Gastroesophageal sphincter (tissue), 3 donors: Measurements from ENCODE around the gene HADH.

Experiments
- CTCF ChIP-seq, 4 experiments: fragments of 200-600 bp in 2 of 4; fragments of 450-650 bp in 2 of 4; sonication (generic) in 1 of 4; IDR thresholded peaks; one replicate each; pipeline ENCODE4 v1.5.1; 2017 to 2019; ENCODE audit warnings: antibody characterized with exemption in 4 of 4, mild to moderate bottlenecking in 2 of 4, moderate library complexity in 2 of 4
- POLR2A ChIP-seq, 2 donors: fragments of 450-650 bp; IDR thresholded peaks; one replicate each; pipeline ENCODE4 v1.6.1; 2017; ENCODE audit warnings: antibody characterized with exemption in 2 of 2, mild to moderate bottlenecking in 2 of 2, moderate library complexity in 1 of 2
- POLR2AphosphoS5 ChIP-seq: sonication (generic); formaldehyde crosslinking; IDR thresholded peaks from one replicate; pipeline ENCODE4 v1.6.1; 2017; ENCODE audit warnings: antibody characterized with exemption

GRCh38 chr4:107999932-108000539 is 10.3 kb downstream of the HADH start:
- TF ChIP-seq CTCF (IDR thresholded peaks at IDR 0.05) (no peak), POLR2A (IDR thresholded peaks at IDR 0.05) (no peak), POLR2AphosphoS5 (peak; percentile 41)
